ENCODE results near the gene IQCN. TPM values are rescaled to one million over a fixed set of nuclear protein-coding genes. Genes with fewer than 3 reads are reported as not detected.

The IQCN gene
- total and polyA plus RNA-seq, 2 of the 4 experiments (the other 2 are of a cell fraction) = 0.18 to 0.67 TPM

DNA sequence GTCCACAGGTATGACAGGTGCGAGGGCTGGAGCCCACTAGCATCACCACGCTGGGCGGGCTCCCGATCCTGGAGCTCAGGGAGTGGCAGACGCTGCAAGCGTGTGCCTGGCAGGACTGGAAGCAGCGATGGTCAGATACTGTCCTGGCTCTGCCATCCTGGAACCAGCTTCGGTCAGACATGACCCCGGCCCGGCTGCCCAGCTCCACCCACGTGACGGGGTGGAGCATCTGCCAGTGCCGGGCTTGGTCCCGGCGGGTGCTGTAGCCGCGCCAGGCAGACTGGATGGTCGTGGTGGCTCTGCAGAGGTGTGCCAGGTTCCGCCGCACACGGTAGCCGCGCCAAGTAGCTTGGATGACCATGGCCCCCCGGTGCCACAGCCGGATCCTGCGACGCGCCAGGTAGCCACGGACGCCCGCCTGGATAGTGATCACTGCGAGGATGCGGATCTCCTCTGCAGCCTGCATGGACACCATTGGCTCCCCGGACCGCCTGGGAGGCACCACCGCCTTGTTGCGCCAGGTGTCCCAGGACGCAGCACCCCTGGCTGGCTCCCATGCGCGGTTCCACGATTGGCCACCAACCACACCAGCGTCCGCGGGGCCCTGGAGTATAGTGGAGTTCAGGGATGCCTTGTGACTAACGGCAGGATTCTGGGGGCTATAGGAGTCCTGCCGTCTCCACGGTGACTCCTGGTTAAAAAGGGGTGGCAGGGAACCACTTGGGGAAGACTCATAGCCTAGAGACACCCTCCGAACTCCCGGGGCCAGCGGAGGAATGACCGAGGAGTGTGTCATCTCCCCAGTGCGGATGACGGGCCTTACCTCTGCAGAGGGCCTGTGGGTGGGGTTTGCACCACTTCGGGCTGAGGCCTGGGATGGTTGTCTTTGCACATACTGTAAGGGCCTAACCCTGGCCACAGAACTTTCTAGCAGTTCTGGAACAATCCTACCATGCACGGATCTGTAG, 16.5 kb downstream of the IQCN start:
- POLR2A ChIA-PET (ENCODE audit: unreplicated experiment) = no interaction called here
- no peak overlapping the region for H3K14ac ChIP-seq (replicated peaks; ENCODE audit: low read depth, low read length)
- no peak overlapping the region for H4K91ac ChIP-seq (ENCODE audit: insufficient read depth, low read depth, low read length)

More for the DNA sequence above, 16.5 kb downstream of the IQCN start:
- no peak overlapping the region for H3K23ac ChIP-seq (ENCODE audit: low read depth, low read length)
- H2AK9ac ChIP-seq (replicated peaks; ENCODE audit: low read depth, low read length, poor library complexity) = no peak overlapping the region
- H2AFZ ChIP-seq (replicated peaks; ENCODE audit: low read length, poor library complexity) = no peak overlapping the region
- H3K56ac ChIP-seq (ENCODE audit: extremely low read depth, insufficient read depth, low read length) = no peak overlapping the region
- H2BK5ac ChIP-seq (ENCODE audit: low read depth, low read length, poor library complexity, severe bottlenecking) = no peak overlapping the region
- DNase-seq (no peak), ATAC-seq (ENCODE audit: low read depth) (no peak)
- H3K9me3 ChIP-seq (ENCODE audit: control insufficient read depth, insufficient read depth, low read length) = no peaks in the 10 kb centered on the region
- H3K36me3 ChIP-seq (ENCODE audit: control insufficient read depth, insufficient read depth, low read length) = no peaks in the 10 kb centered on the region
- no peak overlapping the region for H3K4me2 ChIP-seq (ENCODE audit: low read depth, low read length)
- in situ Hi-C loops (cut with MboI; ENCODE audit: low sequenced_read_pairs) = no loop called here
- H4K20me1 ChIP-seq (ENCODE audit: insufficient read depth, low read length) = peaks cover 4% of the 10 kb centered on the region; the same call in 1 of the 2 replicates
- H3K9ac ChIP-seq (ENCODE audit: low read depth, low read length) = no peak overlapping the region
- H3K79me1 ChIP-seq (ENCODE audit: low read depth in 1 of 2, low read length in 2 of 2) = no peaks in the 10 kb centered on the region
- 92% methylated on average over 38 of the region's 55 CpGs; no CpG with 5 or more reads in 1 of the 2 experiments for WGBS, 2 experiments (ENCODE audit: extremely low coverage in 2 of 2, insufficient read length in 1 of 2)
- CTCF ChIA-PET = interaction anchor here (0.5 kb wide), 1 partner anchor 13 kb away, joined by 3 read pairs; no protein-coding TSS in a partner anchor
- BruUV-seq (replicated peaks) = no TSS peak
- no peak overlapping the region for H3K4ac ChIP-seq (ENCODE audit: low read depth, low read length)
- no peak overlapping the region for H3K27ac ChIP-seq (ENCODE audit: insufficient read depth, low read length)
- H4K8ac ChIP-seq (ENCODE audit: low read depth in 2 of 2, low read length in 2 of 2) = no peak overlapping the region
- no peaks in the 10 kb centered on the region for H3K9me1 ChIP-seq (ENCODE audit: insufficient read depth, low read length)
- H2BK120ac ChIP-seq (ENCODE audit: low read depth, low read length) = no peak overlapping the region
- TF ChIP-seq CHD1 (IDR thresholded peaks at IDR 0.05; ENCODE audit: low read depth, low read length) (no peak), RAD21 (IDR thresholded peaks at IDR 0.05; ENCODE audit: low read length) (no peak), SMC3 (IDR thresholded peaks at IDR 0.05; ENCODE audit: low read depth, low read length) (no peak)
- no peak overlapping the region for H3K4me3 ChIP-seq (ENCODE audit: insufficient read depth, low read depth, low read length)
- dilution Hi-C loops (cut with HindIII; ENCODE audit: low sequenced_read_pairs, unreplicated experiment) = no loop called here
- peaks cover 22% of the 10 kb centered on the region for H3K27me3 ChIP-seq (ENCODE audit: control insufficient read depth, insufficient read depth, low read length)
- no peak overlapping the region for H3K18ac ChIP-seq (ENCODE audit: low read depth, low read length)
- intact Hi-C loops (cut with micrococcal nuclease) = no loop called here
- no peak overlapping the region for H2AK5ac ChIP-seq (ENCODE audit: low read depth, low read length)
- no peak overlapping the region for H4K5ac ChIP-seq (ENCODE audit: low read depth, low read length)
- H2BK15ac ChIP-seq (ENCODE audit: low read depth, low read length) = no peak overlapping the region
- H3K4me1 ChIP-seq (ENCODE audit: control insufficient read depth, insufficient read depth, low read length) = no peaks in the 10 kb centered on the region
- H2BK20ac ChIP-seq (ENCODE audit: low read depth, low read length) = no peak overlapping the region

Data from IMR-90 (cell line).